A673 (cell line): ENCODE measurements around the gene EIF3D. TPM values are rescaled to one million over a fixed set of nuclear protein-coding genes. Genes with fewer than 3 reads are reported as not detected.

ENCODE experiments used
- BruUV-seq: library from RNA; stranded (reverse); fragments of 400-500 nt; replicated peaks from 2 replicates; lab custom pipeline; 2021; lab: Mats Ljungman, UMichigan
- CTCF ChIA-PET: fragments of 300-600 bp; sonication (Branson Sonifier 250); formaldehyde crosslinking; loops from one replicate; lab custom pipeline; 2022; ENCODE audit warnings: antibody characterized with exemption; lab: Charles Lee
- POLR2A ChIA-PET: fragments of 300-600 bp; sonication (Branson Sonifier 250); formaldehyde crosslinking; loops from one replicate; lab custom pipeline; 2022; ENCODE audit warnings: antibody characterized with exemption; ENCODE audit not compliant: low non-redundant PET; lab: Charles Lee
- DNase-seq: peaks from one replicate; pipeline ENCODE4 v3.0.0-alpha.2; 2015; ENCODE audit warnings: low spot score
- H3K27ac ChIP-seq: fragments of 200-600 bp; sonication (generic); 2 replicates; pipeline ENCODE4 v1.5.1; 2016; ENCODE audit warnings: mixed run types, low read depth, mild to moderate bottlenecking, mixed read lengths, antibody characterized with exemption, low read length; ENCODE audit not compliant: poor library complexity, severe bottlenecking
- H3K27me3 ChIP-seq: fragments of 200-600 bp; sonication (generic); replicated peaks from 2 replicates; pipeline ENCODE4 v1.6.1; 2017; ENCODE audit warnings: mixed run types, low read depth, mild to moderate bottlenecking, mixed read lengths, antibody characterized with exemption, low read length; ENCODE audit not compliant: insufficient read depth, poor library complexity
- H3K36me3 ChIP-seq: fragments of 200-600 bp; sonication (generic); 2 replicates; pipeline ENCODE4 v1.6.1; 2016; ENCODE audit warnings: mixed run types, mild to moderate bottlenecking, mixed read lengths, antibody characterized with exemption, low read length; ENCODE audit not compliant: insufficient read depth, poor library complexity, severe bottlenecking
- H3K4me1 ChIP-seq: fragments of 200-600 bp; sonication (generic); 2 replicates; pipeline ENCODE4 v1.6.1; 2017; ENCODE audit warnings: mixed run types, mild to moderate bottlenecking, mixed read lengths, antibody characterized with exemption, low read length; ENCODE audit not compliant: insufficient read depth, poor library complexity, severe bottlenecking
- H3K4me3 ChIP-seq: fragments of 200-600 bp; sonication (generic); 2 replicates; pipeline ENCODE4 v1.5.1; 2016; ENCODE audit warnings: low read depth, mixed run types, mild to moderate bottlenecking, mixed read lengths, low read length; ENCODE audit not compliant: poor library complexity, severe bottlenecking
- H3K9me3 ChIP-seq: fragments of 200-600 bp; sonication (generic); 2 replicates; pipeline ENCODE4 v1.6.1; 2016; ENCODE audit warnings: mixed run types, low read depth, mild to moderate bottlenecking, mixed read lengths, antibody characterized with exemption, low read length; ENCODE audit not compliant: poor library complexity, severe bottlenecking
- CTCF ChIP-seq: fragments of 300-800, 200-600 bp; sonication (generic); conservative IDR thresholded peaks from 2 replicates; pipeline ENCODE4 v1.5.1; 2017; ENCODE audit warnings: low read depth, mild to moderate bottlenecking, antibody characterized with exemption, low read length, moderate library complexity, mixed read lengths
- EZH2 ChIP-seq: fragments of 200-600 bp; sonication (generic); IDR thresholded peaks from 2 replicates; pipeline ENCODE4 v1.6.1; 2017; ENCODE audit warnings: borderline replicate concordance, low read depth, mild to moderate bottlenecking, mixed read lengths, antibody characterized with exemption, low read length; ENCODE audit not compliant: poor library complexity, severe bottlenecking
- intact Hi-C: fragments of 100-400 bp; cut with micrococcal nuclease; formaldehyde crosslinking; loops from one replicate; pipeline ENCODE4 v1.10.0; 2022; ENCODE audit not compliant: unreplicated experiment
- total RNA-seq: library from RNA; stranded (reverse); gene quantifications from 2 replicates; pipeline ENCODE4 v1.2.3, GENCODE V29; 2021

Gene EIF3D
- total RNA-seq, 1 experiment from 2014 or later: 249 TPM

GRCh38 chr22:36565686-36566085 lies 36.7 kb upstream of the EIF3D start:
- Histone ChIP-seq H3K4me1 (no peaks in the 10 kb centered on the region), H3K4me3 (no peak overlapping the region), H3K9me3 (no peaks in the 10 kb centered on the region), H3K27ac (no peak overlapping the region), H3K27me3 (no peaks in the 10 kb centered on the region), H3K36me3 (no peaks in the 10 kb centered on the region)
- intact Hi-C loops: no loop called here
- no peak for TF ChIP-seq EZH2
- no peak for DNase-seq
- ChIA-PET POLR2A (no interaction called here), CTCF (no interaction called here)
- no TSS peak for BruUV-seq

GRCh38 chr22:36565159-36565507 lies 36.2 kb upstream of the EIF3D start:
- no peaks in the 10 kb centered on the region for H3K9me3 ChIP-seq
- no peaks in the 10 kb centered on the region for H3K4me1 ChIP-seq
- intact Hi-C loops: no loop called here
- H3K27ac ChIP-seq: no peak overlapping the region
- POLR2A ChIA-PET: no interaction called here
- H3K36me3 ChIP-seq: no peaks in the 10 kb centered on the region
- TF ChIP-seq EZH2 (no peak), CTCF (no peak)
- no peak overlapping the region for H3K4me3 ChIP-seq
- CTCF ChIA-PET: no interaction called here
- no peak for DNase-seq
- BruUV-seq: no TSS peak
- no peaks in the 10 kb centered on the region for H3K27me3 ChIP-seq

GRCh38 chr22:36564422-36565158 lies 35.6 kb upstream of the EIF3D start:
- TF ChIP-seq CTCF (no peak), EZH2 (no peak)
- H3K36me3 ChIP-seq: no peaks in the 10 kb centered on the region
- POLR2A ChIA-PET: no interaction called here
- CTCF ChIA-PET: no interaction called here
- H3K4me3 ChIP-seq: no peak overlapping the region
- H3K27ac ChIP-seq: no peak overlapping the region
- intact Hi-C loops: no loop called here
- no peaks in the 10 kb centered on the region for H3K4me1 ChIP-seq
- BruUV-seq: no TSS peak
- H3K27me3 ChIP-seq: no peaks in the 10 kb centered on the region
- no peaks in the 10 kb centered on the region for H3K9me3 ChIP-seq
- no peak for DNase-seq

GRCh38 chr22:36563898-36564297 lies 34.9 kb upstream of the EIF3D start:
- intact Hi-C loops: no loop called here
- Histone ChIP-seq H3K36me3 (no peaks in the 10 kb centered on the region), H3K4me1 (no peaks in the 10 kb centered on the region), H3K27me3 (no peaks in the 10 kb centered on the region), H3K4me3 (no peak overlapping the region), H3K27ac (no peak overlapping the region), H3K9me3 (no peaks in the 10 kb centered on the region)
- POLR2A ChIA-PET: no interaction called here
- DNase-seq: no peak
- BruUV-seq: no TSS peak
- TF ChIP-seq CTCF: no peak
- no peak for TF ChIP-seq EZH2
- CTCF ChIA-PET: no interaction called here
